CD4-positive, alpha-beta T cell (primary cell): ENCODE data around the gene TCEAL1. TPM values are rescaled to one million over a fixed set of nuclear protein-coding genes. Genes with fewer than 3 reads are reported as not detected.

Source experiments
- ATAC-seq: fragments of 200-7000 bp; cut with Tn5 transposase; one replicate; pipeline ENCODE4 v1.10.0; 2022; ENCODE audit warnings: mild to moderate bottlenecking; ENCODE audit not compliant: poor library complexity
- CTCF ChIA-PET: fragments of 350-600 bp; sonication (Branson Sonifier 250); formaldehyde crosslinking; loops from one replicate; lab custom pipeline; 2021; ENCODE audit warnings: antibody characterized with exemption, inconsistent platforms; lab: Charles Lee
- POLR2A ChIA-PET: fragments of 350-600 bp; sonication (Branson Sonifier 250); formaldehyde crosslinking; loops from one replicate; lab custom pipeline; 2021; ENCODE audit warnings: antibody characterized with exemption, inconsistent platforms; lab: Charles Lee
- DNase-seq, 14 experiments: peaks; one replicate each; pipeline ENCODE4 v3.0.0-alpha.2; 2013 to 2020; ENCODE audit warnings: mixed read lengths in 2 of 14
- H3K27ac ChIP-seq, 2 donors: one replicate each; pipeline versions ENCODE4 v1.5.1 to v1.7.0; 2013; ENCODE audit warnings: low read length in 2 of 2, low read depth in 1 of 2, mild to moderate bottlenecking in 1 of 2
- H3K27me3 ChIP-seq, 2 experiments: 1 replicate in 1 of 2; 2 replicates in 1 of 2; pipeline versions ENCODE4 v1.6.1 to v1.7.0; 2013; ENCODE audit warnings: low read length in 2 of 2, control low read depth in 1 of 2, mild to moderate bottlenecking in 1 of 2, moderate library complexity in 1 of 2; ENCODE audit not compliant: insufficient read depth in 2 of 2, control insufficient read depth in 1 of 2
- H3K36me3 ChIP-seq: one replicate; pipeline ENCODE4 v1.6.1; 2013; ENCODE audit warnings: low read length, control low read depth; ENCODE audit not compliant: insufficient read depth
- H3K4me1 ChIP-seq: one replicate; pipeline ENCODE4 v1.6.1; 2013; ENCODE audit warnings: low read length, control low read depth; ENCODE audit not compliant: insufficient read depth
- H3K4me3 ChIP-seq: one replicate; pipeline ENCODE4 v1.5.1; 2013; ENCODE audit warnings: mild to moderate bottlenecking, low read length, moderate library complexity
- H3K9me3 ChIP-seq, 2 experiments: 1 replicate in 1 of 2; 2 replicates in 1 of 2; pipeline versions ENCODE4 v1.6.1 to v1.7.0; 2013; ENCODE audit warnings: low read length in 2 of 2, mild to moderate bottlenecking in 2 of 2, control low read depth in 1 of 2, moderate library complexity in 1 of 2; ENCODE audit not compliant: control insufficient read depth in 1 of 2, insufficient read depth in 1 of 2
- H3K27ac Mint-ChIP-seq: one replicate; pipeline ENCODE4 v1.8.0; 2020; ENCODE audit warnings: mixed read lengths
- H3K27me3 Mint-ChIP-seq: one replicate; pipeline ENCODE4 v1.8.0; 2021; ENCODE audit warnings: mixed read lengths
- H3K36me3 Mint-ChIP-seq: one replicate; pipeline ENCODE4 v1.8.0; 2021; ENCODE audit warnings: low read depth, mixed read lengths
- H3K4me1 Mint-ChIP-seq: one replicate; pipeline ENCODE4 v1.8.0; 2021; ENCODE audit warnings: low read depth, mixed read lengths
- H3K4me3 Mint-ChIP-seq: one replicate; pipeline ENCODE4 v1.8.0; 2020; ENCODE audit warnings: mild to moderate bottlenecking, mixed read lengths
- H3K9me3 Mint-ChIP-seq: one replicate; pipeline ENCODE4 v1.8.0; 2020; ENCODE audit warnings: mixed read lengths
- intact Hi-C, 2 experiments: fragments of 100-400 bp; cut with DNase I in 1 of 2; cut with micrococcal nuclease in 1 of 2; formaldehyde crosslinking; loops; one replicate each; pipeline versions ENCODE4 v1.15.1 to v1.9.0; 2023 to 2025; cut with DNase I, micrococcal nuclease
- total RNA-seq, 174 experiments: library from RNA in 2 of 174; stranded (reverse) in 2 of 174; gene quantifications; one replicate each; pipeline ENCODE4 v1.2.3 and lab custom pipeline; 2021 to 2026
- TF ChIP-seq, protein P1 (sequence below): fragments of 200-600 bp; IDR thresholded peaks from one replicate; pipeline ENCODE4 v1.8.0; 2022; ENCODE audit warnings: antibody characterized with exemption, mild to moderate bottlenecking

Gene TCEAL1
- total RNA-seq, 2 experiments from 2014 or later = 4.0 to 4.9 TPM

DNA sequence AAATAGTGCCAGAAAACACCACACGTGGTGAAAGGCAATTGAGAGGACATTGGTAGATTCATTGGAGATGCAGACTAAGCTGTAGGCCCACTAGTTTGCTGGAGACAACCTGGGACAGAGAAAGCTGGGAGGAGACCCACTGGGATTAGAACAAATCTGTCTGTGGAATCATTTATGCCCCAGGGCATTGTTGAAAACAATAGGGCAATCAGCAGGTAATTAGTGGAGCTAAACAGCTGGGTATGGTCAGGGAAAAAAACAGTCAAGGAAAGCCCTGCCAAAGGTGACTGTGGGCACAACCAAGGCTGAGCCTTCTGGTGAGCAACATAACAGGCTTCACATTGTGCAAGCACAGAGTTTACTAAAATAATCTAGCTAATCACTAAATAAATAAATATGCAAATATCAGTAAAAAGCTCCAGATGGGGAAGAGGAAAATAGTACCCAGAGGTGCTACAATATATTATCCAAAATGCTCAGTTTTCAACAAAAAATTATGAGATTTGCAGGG lies 12.0 kb upstream of the TCEAL1 start:
- TF ChIP-seq, protein P1, sequence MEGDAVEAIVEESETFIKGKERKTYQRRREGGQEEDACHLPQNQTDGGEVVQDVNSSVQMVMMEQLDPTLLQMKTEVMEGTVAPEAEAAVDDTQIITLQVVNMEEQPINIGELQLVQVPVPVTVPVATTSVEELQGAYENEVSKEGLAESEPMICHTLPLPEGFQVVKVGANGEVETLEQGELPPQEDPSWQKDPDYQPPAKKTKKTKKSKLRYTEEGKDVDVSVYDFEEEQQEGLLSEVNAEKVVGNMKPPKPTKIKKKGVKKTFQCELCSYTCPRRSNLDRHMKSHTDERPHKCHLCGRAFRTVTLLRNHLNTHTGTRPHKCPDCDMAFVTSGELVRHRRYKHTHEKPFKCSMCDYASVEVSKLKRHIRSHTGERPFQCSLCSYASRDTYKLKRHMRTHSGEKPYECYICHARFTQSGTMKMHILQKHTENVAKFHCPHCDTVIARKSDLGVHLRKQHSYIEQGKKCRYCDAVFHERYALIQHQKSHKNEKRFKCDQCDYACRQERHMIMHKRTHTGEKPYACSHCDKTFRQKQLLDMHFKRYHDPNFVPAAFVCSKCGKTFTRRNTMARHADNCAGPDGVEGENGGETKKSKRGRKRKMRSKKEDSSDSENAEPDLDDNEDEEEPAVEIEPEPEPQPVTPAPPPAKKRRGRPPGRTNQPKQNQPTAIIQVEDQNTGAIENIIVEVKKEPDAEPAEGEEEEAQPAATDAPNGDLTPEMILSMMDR = no peak
- no peak overlapping the region for H3K4me3 Mint-ChIP-seq
- H3K36me3 Mint-ChIP-seq = no peaks in the 10 kb centered on the region
- no peaks in the 10 kb centered on the region for H3K9me3 Mint-ChIP-seq
- H3K4me1 ChIP-seq = no peaks in the 10 kb centered on the region
- H3K27ac ChIP-seq = no peak overlapping the region
- no peaks in the 10 kb centered on the region for H3K36me3 ChIP-seq
- CTCF ChIA-PET = no interaction called here
- intact Hi-C loops = no loop called here
- H3K4me3 ChIP-seq = no peak overlapping the region
- POLR2A ChIA-PET = no interaction called here
- no peak overlapping the region for H3K27ac Mint-ChIP-seq
- no peak for DNase-seq
- no peak for ATAC-seq
- no peaks in the 10 kb centered on the region for H3K27me3 ChIP-seq
- H3K9me3 ChIP-seq = no peaks in the 10 kb centered on the region
- no peaks in the 10 kb centered on the region for H3K27me3 Mint-ChIP-seq
- H3K4me1 Mint-ChIP-seq = no peaks in the 10 kb centered on the region

DNA sequence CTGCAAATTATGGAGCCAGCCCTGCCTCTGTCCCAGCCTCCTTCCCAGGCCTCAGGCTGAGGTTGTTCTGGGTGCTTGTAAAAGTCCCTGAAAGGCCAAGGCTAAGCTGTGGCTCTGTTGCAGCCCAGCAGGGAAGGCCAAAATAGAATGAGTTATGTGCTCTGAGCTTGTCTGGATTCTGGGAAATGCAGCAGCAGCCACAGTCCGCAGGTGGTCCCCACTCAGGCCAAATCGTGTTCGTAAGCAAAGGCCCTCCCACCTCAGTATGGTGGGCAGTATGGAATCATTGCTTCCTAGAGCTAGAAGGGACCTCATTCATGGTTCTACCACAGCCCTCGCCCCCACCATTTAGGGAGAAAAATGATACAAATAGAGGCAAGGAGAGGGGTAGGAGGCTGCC lies 4.7 kb upstream of the TCEAL1 start:
- CTCF ChIA-PET = no interaction called here
- Mint-ChIP-seq H3K4me1 (peaks cover 17% of the 10 kb centered on the region), H3K27ac (no peak overlapping the region), H3K36me3 (no peaks in the 10 kb centered on the region), H3K4me3 (no peak overlapping the region), H3K9me3 (no peaks in the 10 kb centered on the region), H3K27me3 (no peaks in the 10 kb centered on the region)
- no peaks in the 10 kb centered on the region for H3K36me3 ChIP-seq
- POLR2A ChIA-PET = no interaction called here
- no peaks in the 10 kb centered on the region for H3K27me3 ChIP-seq
- intact Hi-C loops = loop anchor here in 1 of 2 experiments (10.0 kb wide), 1 partner anchor 61 kb away; the partner anchor contains the start of gene MORF4L2
- ATAC-seq = no peak
- H3K9me3 ChIP-seq = no peaks in the 10 kb centered on the region
- H3K27ac ChIP-seq = no peak overlapping the region
- no peak for DNase-seq
- no peak overlapping the region for H3K4me3 ChIP-seq
- TF ChIP-seq, protein P1 = no peak
- peaks cover 4% of the 10 kb centered on the region for H3K4me1 ChIP-seq

GRCh38 chrX:103626855-103627254 lies 1.9 kb upstream of the TCEAL1 start:
- ChIA-PET CTCF (no interaction called here), POLR2A (no interaction called here)
- Mint-ChIP-seq H3K36me3 (no peaks in the 10 kb centered on the region), H3K4me1 (peaks cover 27% of the 10 kb centered on the region), H3K27me3 (no peaks in the 10 kb centered on the region), H3K4me3 (peak overlapping the region; percentile 48), H3K9me3 (no peaks in the 10 kb centered on the region), H3K27ac (peak overlapping the region; percentile 53)
- TF ChIP-seq, protein P1 = no peak
- H3K36me3 ChIP-seq = no peaks in the 10 kb centered on the region
- H3K27me3 ChIP-seq = no peaks in the 10 kb centered on the region
- no peak overlapping the region for H3K27ac ChIP-seq
- no peak for ATAC-seq
- no peak for DNase-seq
- intact Hi-C loops = loop anchor here (5.0 to 10.0 kb wide), 2 partner anchors 55 to 58 kb away; partner anchors contain the start of gene MORF4L2 (in 1 of the 2)
- no peak overlapping the region for H3K4me3 ChIP-seq
- no peaks in the 10 kb centered on the region for H3K9me3 ChIP-seq
- peaks cover 9% of the 10 kb centered on the region for H3K4me1 ChIP-seq
